Hepatocyte (in vitro differentiated cells): ENCODE data around the gene ZEB2.

Experiments
- EZH2 ChIP-seq: fragments of 200-600 bp; sonication (generic); IDR thresholded peaks from 2 replicates; pipeline ENCODE4 v1.6.1; 2016; ENCODE audit warnings: antibody characterized with exemption, mild to moderate bottlenecking, borderline replicate concordance
- EZH2phosphoT487 ChIP-seq: fragments of 200-600 bp; sonication (generic); IDR thresholded peaks from one replicate; pipeline ENCODE4 v1.6.1; 2018; ENCODE audit warnings: antibody characterized with exemption, mild to moderate bottlenecking, low read depth, moderate library complexity; ENCODE audit not compliant: unreplicated experiment, severe bottlenecking
- TF ChIP-seq, protein P1 (sequence below): fragments of 200-600 bp; sonication (generic); IDR thresholded peaks from 2 replicates; pipeline ENCODE4 v1.5.1; 2016; ENCODE audit warnings: antibody characterized with exemption, mild to moderate bottlenecking; ENCODE audit not compliant: poor library complexity

DNA sequence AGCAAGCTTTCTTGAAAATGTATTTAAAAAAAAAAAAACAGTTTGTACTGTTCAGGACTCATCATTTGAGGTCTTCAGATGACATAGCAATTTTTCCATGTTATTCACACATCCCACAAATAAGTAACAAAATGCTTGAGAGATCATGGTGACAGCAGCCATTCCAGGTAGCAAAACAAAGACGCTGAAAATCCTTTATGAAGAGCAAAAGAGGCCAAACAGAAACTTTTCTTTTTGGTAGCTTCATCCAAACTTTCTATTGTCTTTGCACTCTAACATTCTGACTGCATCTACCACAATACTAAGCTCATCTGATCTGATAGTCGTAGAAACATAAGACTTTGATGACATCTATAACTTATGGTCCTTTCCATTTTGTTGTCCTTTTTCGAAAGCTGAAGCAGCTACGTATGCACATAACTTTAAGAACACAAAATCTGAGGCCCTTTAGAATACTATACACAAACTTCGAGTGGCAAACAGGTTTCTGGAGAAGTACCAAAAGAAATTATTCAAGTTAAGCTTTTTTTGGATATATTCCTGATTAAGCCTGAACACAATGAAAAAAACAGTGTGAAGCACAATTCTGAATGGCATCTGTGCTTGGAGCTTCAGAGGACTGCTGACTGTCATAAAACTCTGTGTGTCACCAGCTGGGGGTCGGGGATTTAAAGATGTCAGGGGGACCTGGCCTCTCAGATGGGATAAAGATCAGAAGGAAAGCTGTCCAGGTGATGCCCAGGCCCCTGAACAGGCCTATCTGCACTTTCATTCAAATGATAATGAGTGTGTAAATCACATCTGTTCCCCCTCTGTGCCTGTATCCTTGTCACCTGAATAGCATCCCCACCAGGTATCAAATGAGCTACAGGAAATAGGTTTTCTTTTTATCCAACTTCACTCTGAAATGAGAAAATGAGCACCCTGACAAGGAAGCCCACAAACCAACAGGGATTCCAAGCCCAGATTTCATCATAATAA is 75.8 kb downstream of the ZEB2 start:
- TF ChIP-seq, protein P1, sequence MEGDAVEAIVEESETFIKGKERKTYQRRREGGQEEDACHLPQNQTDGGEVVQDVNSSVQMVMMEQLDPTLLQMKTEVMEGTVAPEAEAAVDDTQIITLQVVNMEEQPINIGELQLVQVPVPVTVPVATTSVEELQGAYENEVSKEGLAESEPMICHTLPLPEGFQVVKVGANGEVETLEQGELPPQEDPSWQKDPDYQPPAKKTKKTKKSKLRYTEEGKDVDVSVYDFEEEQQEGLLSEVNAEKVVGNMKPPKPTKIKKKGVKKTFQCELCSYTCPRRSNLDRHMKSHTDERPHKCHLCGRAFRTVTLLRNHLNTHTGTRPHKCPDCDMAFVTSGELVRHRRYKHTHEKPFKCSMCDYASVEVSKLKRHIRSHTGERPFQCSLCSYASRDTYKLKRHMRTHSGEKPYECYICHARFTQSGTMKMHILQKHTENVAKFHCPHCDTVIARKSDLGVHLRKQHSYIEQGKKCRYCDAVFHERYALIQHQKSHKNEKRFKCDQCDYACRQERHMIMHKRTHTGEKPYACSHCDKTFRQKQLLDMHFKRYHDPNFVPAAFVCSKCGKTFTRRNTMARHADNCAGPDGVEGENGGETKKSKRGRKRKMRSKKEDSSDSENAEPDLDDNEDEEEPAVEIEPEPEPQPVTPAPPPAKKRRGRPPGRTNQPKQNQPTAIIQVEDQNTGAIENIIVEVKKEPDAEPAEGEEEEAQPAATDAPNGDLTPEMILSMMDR: no peak
- TF ChIP-seq EZH2phosphoT487 (no peak), EZH2 (no peak)
